Suprapubic skin (tissue), 4 donors: ENCODE results near the gene LRRC8B. TPM values are rescaled to one million over a fixed set of nuclear protein-coding genes. Genes with fewer than 3 reads are reported as not detected.

Experiments used
- DNase-seq, 2 donors: peaks; one replicate each; pipeline ENCODE4 v3.0.0-alpha.2; 2019; ENCODE audit warnings: low spot score in 2 of 2
- H3K27ac ChIP-seq: fragments of 200-600 bp; sonication (generic); one replicate; pipeline ENCODE4 v1.5.1; 2019
- H3K27me3 ChIP-seq: fragments of 200-600 bp; sonication (generic); one replicate; pipeline ENCODE4 v1.5.1; 2019
- H3K36me3 ChIP-seq: fragments of 200-600 bp; sonication (generic); one replicate; pipeline ENCODE4 v1.5.1; 2019
- H3K4me1 ChIP-seq: fragments of 200-600 bp; sonication (generic); one replicate; pipeline ENCODE4 v1.5.1; 2019
- H3K4me3 ChIP-seq: fragments of 200-600 bp; sonication (generic); one replicate; pipeline ENCODE4 v1.5.1; 2019; ENCODE audit warnings: mild to moderate bottlenecking
- H3K9me3 ChIP-seq: fragments of 200-600 bp; sonication (generic); one replicate; pipeline ENCODE4 v1.5.1; 2019
- CTCF ChIP-seq, 2 donors: fragments of 200-600 bp in 1 of 2; fragments of 450-650 bp in 1 of 2; sonication (generic) in 1 of 2; IDR thresholded peaks; one replicate each; pipeline ENCODE4 v1.5.1; 2016 to 2019; ENCODE audit warnings: antibody characterized with exemption in 2 of 2, mild to moderate bottlenecking in 1 of 2, moderate library complexity in 1 of 2
- EP300 ChIP-seq: sonication (generic); formaldehyde crosslinking; IDR thresholded peaks from one replicate; pipeline ENCODE4 v1.6.1; 2017; ENCODE audit warnings: antibody characterized with exemption
- POLR2A ChIP-seq, 2 donors: fragments of 450-650 bp; IDR thresholded peaks; one replicate each; pipeline ENCODE4 v1.6.1; 2017; ENCODE audit warnings: antibody characterized with exemption in 2 of 2, mild to moderate bottlenecking in 2 of 2, moderate library complexity in 2 of 2
- POLR2AphosphoS5 ChIP-seq, 3 donors: sonication (generic); formaldehyde crosslinking; IDR thresholded peaks; one replicate each; pipeline ENCODE4 v1.6.1; 2017; ENCODE audit warnings: antibody characterized with exemption in 3 of 3
- WGBS: methylation state at CpG from one replicate; pipeline ENCODE4 v1.1.5; 2018; 5-methylcytosine and 5-hydroxymethylcytosine counted together
- total RNA-seq, 4 donors: library from RNA; depleted of rRNA; stranded (reverse); fragments of >200 nt; gene quantifications; one replicate each; pipeline ENCODE4 v1.1.0, GENCODE V29; 2016

The LRRC8B gene
- total RNA-seq, 4 donors from 2014 or later, result 11.1 to 26.6 (median 13.9) TPM

GRCh38 chr1:89556726-89557444 is 32.3 kb downstream of the LRRC8B start:
- H3K4me3 ChIP-seq, result no peak overlapping the region
- no peak for DNase-seq
- H3K27me3 ChIP-seq, result no peaks in the 10 kb centered on the region
- TF ChIP-seq POLR2A (IDR thresholded peaks at IDR 0.05) (no peak), POLR2AphosphoS5 (IDR thresholded peaks at IDR 0.05) (no peak), CTCF (IDR thresholded peaks at IDR 0.05) (no peak), EP300 (no peak)
- no peaks in the 10 kb centered on the region for H3K9me3 ChIP-seq
- 61% methylated on average over 3 of the region's 3 CpGs for WGBS
- H3K36me3 ChIP-seq, result no peaks in the 10 kb centered on the region
- peaks cover 51% of the 10 kb centered on the region for H3K4me1 ChIP-seq
- peak overlapping the region; percentile 55 for H3K27ac ChIP-seq

DNA sequence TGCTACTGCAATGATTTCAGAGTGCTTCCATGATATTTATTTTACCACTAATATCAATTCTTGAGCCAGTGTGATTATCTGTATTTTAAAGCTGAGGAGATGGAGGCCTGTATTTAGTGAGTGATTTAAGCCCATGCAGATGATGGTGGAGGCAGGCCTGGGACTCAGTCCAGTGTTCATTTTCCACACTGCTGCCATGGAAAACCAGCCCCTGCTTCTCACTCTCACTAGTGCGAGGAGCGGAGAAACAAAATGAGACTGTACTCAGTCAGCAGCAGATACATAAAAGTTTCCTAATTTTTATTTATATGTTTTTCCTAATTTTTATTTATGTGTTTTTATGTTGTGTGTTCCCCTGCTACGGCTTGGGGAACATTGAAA is 32.8 kb downstream of the LRRC8B start:
- peaks cover 46% of the 10 kb centered on the region for H3K4me1 ChIP-seq
- DNase-seq, result no peak
- WGBS, result 97% methylated on average over 3 of the region's 3 CpGs
- no peaks in the 10 kb centered on the region for H3K27me3 ChIP-seq
- H3K36me3 ChIP-seq, result no peaks in the 10 kb centered on the region
- TF ChIP-seq POLR2AphosphoS5 (IDR thresholded peaks at IDR 0.05), result no peak
- TF ChIP-seq EP300, result no peak
- TF ChIP-seq POLR2A (IDR thresholded peaks at IDR 0.05), result no peak
- TF ChIP-seq CTCF (IDR thresholded peaks at IDR 0.05), result no peak
- peak overlapping the region; percentile 55 for H3K27ac ChIP-seq
- no peak overlapping the region for H3K4me3 ChIP-seq
- no peaks in the 10 kb centered on the region for H3K9me3 ChIP-seq

DNA sequence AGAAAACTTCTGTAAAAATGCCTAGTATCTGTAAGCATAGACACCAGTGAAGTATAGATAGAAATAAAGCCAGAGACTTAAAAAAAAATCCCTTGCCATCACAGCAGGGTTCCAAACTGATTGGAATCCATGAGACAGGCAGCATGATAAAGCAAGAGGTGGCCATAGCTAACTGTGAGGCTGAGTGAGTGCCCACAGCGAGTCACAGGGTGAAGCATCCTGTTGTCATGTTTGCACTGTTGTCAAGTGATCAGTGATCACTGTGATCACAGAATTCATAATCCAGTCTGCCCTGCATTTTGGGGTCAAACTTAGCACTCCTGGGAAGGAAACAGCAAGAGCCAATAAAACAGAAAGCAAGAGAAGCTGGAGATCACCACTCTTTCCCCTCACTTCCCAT is 33.3 kb downstream of the LRRC8B start:
- H3K4me1 ChIP-seq, result peaks cover 41% of the 10 kb centered on the region
- no peaks in the 10 kb centered on the region for H3K9me3 ChIP-seq
- H3K4me3 ChIP-seq, result no peak overlapping the region
- H3K36me3 ChIP-seq, result no peaks in the 10 kb centered on the region
- no peaks in the 10 kb centered on the region for H3K27me3 ChIP-seq
- TF ChIP-seq POLR2AphosphoS5 (IDR thresholded peaks at IDR 0.05) (no peak), POLR2A (IDR thresholded peaks at IDR 0.05) (no peak), EP300 (no peak), CTCF (IDR thresholded peaks at IDR 0.05) (no peak)
- 89% methylated on average over 1 of the region's 1 CpG for WGBS
- H3K27ac ChIP-seq, result peak overlapping the region; percentile 55
- no peak for DNase-seq

DNA sequence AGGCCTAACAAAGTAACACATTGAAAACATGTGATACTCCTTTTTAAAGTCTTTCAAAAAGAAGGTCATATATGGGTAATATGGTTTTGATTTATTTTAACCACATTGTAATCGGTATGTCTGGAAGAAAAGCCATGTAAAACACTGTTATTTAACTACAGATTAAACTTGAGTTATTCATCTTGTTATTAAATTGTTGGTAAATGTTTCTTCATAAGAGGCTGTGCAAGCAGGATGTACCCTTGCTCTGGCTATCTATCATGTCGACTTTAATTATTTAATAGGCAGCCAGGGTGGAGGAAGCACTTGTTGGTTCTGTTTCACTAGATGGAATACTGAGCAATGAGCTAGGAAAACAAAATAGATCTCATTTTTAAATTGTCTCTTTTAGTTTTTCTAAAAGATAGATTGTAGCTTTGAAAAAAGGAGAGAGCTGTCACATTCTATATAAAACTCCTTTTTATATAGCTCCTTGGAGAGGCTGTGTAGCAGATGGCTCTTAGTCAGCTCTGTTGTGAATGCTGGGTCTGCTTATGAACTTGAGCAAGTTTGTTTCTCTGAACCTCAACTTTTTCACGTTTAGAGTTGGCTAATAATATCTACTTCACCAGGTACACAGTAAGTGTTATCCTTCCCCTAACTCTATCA is 39.5 kb downstream of the LRRC8B start:
- no peaks in the 10 kb centered on the region for H3K9me3 ChIP-seq
- no peaks in the 10 kb centered on the region for H3K36me3 ChIP-seq
- no peak for DNase-seq
- WGBS, result 36% methylated on average over 3 of the region's 3 CpGs
- no peak overlapping the region for H3K4me3 ChIP-seq
- no peaks in the 10 kb centered on the region for H3K27me3 ChIP-seq
- H3K4me1 ChIP-seq, result peaks cover 12% of the 10 kb centered on the region
- H3K27ac ChIP-seq, result no peak overlapping the region
- TF ChIP-seq EP300 (no peak), CTCF (IDR thresholded peaks at IDR 0.05) (no peak), POLR2AphosphoS5 (IDR thresholded peaks at IDR 0.05) (no peak), POLR2A (IDR thresholded peaks at IDR 0.05) (no peak)

DNA sequence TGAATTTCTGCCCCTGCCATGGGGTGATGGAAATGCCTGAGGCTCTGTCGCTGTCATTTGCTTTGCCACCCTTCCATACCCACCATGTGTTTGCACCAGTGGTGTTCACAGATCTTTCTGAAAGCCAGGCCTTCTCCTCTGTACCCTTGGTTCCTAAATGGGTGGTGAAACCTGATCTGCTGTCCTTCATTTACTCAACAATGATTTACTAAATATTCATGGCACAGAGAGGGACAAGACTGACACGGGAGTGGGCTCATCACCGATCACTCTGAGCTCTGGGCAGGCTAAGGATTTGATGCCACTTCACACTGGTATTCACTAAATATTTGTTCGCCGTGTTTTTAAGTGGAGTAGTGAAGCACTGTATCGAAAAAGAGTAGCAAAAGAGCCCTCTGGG is 40.9 kb downstream of the LRRC8B start:
- WGBS, result 94% methylated on average over 6 of the region's 6 CpGs
- no peak overlapping the region for H3K27ac ChIP-seq

More for the DNA sequence above, 40.9 kb downstream of the LRRC8B start:
- Histone ChIP-seq H3K4me3 (no peak overlapping the region), H3K9me3 (no peaks in the 10 kb centered on the region), H3K36me3 (no peaks in the 10 kb centered on the region), H3K27me3 (no peaks in the 10 kb centered on the region), H3K4me1 (peaks cover 12% of the 10 kb centered on the region)
- TF ChIP-seq POLR2AphosphoS5 (IDR thresholded peaks at IDR 0.05) (no peak), EP300 (no peak), CTCF (IDR thresholded peaks at IDR 0.05) (no peak), POLR2A (IDR thresholded peaks at IDR 0.05) (no peak)
- DNase-seq, result no peak
